Activated T-cell treated with anti-CD3 and anti-CD28 coated beads, Interleukin-2, amount 50 U/mL, for 1 hour (primary cell): ENCODE measurements around the gene ACTN1.

Source experiments
- DNase-seq: peaks from one replicate; pipeline ENCODE4 v3.0.0-alpha.2; 2020

ACTN1 gene

DNA sequence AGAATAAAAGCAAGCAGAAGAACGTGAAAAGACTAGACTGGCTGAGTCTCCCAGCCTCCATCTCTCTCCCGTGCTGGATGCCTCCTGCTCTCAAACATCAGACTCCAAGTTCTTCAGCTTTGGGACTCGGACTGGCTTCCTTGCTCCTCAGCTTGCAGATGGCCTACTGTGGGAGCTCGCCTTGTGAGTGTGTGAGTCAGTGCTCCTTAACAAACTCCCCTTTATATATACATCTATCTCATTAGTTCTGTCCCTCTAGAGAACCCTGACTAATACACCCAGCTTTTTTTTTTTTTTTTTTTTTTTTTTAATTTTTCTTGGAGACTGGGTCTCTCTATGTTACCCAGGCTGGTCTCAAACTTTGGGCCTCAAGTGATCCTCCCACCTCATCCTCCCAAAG is 46.9 kb downstream of the ACTN1 start:
- DNase-seq = no peak

DNA sequence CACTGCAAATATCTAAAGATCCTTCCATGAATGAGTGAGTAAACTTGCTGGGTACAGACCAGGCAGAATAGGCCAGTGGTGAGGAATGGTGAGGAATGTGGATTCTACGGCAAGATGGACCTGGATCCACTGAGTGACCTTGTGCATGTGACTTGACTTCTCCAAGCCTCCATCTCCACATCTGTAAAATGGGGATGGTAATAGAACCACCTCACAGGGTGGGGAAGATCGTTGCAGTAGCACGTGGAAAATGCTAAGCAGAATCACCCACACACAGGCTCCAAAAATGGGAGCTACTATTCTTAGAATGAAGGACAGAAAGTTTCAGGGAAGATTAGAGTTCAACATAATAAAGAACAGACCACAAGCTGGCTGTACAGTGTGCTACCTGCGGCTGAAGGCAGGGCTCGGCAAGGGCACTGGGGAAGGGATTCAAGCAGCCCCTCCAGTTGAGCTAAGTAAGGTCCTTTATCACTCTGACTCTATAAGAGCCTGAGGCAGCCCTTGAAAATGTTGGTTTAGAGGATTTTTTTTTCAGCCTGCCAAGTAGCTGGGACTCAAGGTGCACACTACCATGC is 47.5 kb downstream of the ACTN1 start:
- no peak for DNase-seq

DNA sequence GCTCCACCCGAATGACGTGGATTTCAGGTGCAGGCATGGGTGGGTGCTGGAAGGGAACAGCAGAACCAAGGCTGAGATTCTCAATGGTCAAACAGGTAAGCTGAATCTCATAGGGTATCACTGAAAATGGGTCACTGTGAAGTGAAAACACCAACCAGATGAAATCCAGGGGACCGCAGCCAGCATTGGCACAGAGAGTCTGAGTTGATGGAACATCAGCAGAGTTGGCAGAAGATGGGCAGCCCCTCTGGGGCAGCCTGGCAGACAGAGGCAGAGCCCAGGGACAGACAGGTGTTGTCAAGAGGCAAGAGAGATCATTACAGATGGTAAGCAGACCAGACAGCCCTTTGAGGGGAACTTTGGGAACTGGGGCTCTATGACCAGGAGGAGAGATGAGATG is 48.0 kb downstream of the ACTN1 start:
- DNase-seq = no peak

DNA sequence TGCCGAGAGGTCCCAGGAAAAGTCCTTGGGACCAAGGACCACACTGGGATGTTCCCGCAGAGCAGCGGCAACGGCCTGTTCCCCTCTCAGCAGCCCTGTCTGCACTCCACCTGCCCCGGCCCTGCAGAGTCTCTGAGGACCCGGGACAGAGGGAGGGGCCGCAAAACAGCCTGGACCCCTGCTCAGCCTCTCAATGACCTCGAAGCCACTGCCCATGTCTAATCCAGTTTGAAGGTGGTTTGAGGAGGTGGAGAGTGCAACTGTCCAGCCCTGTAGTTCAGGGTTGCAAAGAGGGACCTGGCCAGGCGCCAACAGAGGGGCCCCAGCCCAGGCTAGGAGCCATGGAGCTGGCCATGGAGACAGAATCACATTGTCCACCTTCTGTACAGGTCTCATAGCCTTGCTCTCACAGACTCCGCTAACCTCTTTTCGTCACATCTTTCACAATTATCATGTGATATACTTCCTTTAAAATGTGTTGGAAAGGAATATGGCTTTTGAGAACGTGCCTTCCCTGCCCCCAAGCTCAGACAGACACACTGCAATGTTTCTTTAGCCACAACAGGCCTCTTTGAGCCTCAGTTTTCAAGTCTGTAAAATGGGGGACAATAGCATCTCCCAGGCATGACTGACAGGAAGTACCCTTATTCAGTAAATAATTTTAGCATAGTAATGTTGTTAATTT is 49.3 kb downstream of the ACTN1 start:
- DNase-seq = no peak

DNA sequence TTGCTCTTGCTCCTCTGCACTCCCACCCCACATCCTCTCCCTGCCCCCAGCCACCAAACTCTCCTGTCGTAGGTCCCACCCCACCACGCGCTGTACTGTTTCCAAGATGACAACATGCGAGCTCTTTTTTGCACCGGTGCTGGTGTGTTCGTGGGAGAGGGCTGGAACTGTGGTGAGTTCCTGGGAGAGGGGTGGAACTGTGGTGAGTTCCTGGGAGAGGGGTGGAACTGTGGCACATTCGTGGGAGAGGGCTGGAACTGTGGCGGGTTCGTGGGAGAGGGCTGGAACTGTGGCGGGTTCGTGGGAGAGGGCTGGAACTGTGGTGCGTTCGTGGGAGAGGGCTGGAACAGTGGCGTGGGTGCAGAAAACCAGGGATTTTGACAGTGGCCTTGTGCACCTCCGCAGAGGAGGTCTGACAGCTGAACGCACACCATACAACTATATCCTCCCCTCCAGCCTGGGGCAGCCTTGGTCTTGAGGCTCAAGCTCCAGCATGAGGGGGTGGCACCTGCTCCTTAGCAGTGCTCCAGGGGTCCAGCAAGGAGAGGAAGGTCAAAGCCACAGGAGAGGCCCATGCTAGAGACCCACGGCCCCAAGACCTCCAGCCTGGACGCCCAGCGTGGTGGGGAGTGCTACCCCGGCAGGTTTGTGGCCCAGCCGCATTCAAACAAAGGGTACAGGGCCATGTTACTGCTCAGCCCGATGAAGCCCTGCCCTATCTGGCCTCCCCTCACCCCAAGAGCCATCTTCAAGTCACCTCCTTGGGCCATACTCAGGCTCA is 50.1 kb downstream of the ACTN1 start:
- DNase-seq = no peak

DNA sequence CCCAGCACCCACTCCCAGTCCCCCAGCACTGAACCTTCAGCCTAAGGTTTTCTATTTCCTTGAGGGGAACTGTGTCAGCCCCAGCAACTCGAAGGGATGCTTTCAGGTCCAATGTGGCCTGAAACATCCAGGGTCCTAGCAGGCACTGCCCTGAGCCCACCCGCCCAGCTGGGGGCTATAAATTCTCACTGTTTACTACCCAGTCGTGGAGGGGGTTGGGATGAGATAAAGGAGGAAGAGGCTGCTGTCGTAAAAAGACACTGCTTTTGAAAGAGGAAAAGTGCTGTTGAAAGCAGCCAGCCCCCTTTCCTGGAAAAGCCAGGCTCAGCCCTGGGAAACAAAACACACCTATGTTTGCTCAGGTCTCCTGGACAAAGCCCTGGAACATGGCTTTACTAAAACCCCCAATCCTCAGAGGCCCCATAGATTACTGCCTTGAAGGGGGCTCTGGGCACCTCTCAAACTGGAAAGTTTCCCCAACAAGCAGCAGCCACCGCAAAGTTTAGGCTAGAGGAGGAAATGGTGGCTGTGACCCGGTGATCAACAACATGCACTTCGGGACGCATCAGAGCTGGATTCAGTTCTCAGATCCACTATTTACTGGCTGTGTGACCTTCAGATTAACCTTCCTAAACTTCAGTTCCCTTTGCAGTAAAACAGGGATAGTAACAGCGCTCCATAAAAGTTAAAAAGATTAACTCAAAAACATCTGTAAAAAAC is 51.0 kb downstream of the ACTN1 start:
- DNase-seq = no peak

DNA sequence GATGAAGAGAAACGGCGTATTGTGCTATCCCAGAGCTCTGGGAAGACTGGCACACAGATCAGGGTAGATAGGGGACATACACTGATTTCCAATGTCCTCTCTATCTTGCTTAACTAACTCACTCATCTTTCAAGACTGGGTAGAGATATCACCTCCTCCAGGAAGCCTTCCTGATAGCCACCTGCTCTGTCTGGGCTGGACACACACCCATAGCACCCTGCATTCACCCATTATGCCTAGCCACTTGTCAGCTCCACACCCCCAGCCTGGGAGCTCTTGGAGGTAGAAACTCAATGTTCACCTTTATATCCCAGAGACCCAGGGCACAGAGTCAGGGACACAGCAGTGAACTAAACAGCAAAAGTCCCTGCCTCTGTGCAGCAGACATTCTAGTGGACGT is 52.0 kb downstream of the ACTN1 start:
- no peak for DNase-seq

DNA sequence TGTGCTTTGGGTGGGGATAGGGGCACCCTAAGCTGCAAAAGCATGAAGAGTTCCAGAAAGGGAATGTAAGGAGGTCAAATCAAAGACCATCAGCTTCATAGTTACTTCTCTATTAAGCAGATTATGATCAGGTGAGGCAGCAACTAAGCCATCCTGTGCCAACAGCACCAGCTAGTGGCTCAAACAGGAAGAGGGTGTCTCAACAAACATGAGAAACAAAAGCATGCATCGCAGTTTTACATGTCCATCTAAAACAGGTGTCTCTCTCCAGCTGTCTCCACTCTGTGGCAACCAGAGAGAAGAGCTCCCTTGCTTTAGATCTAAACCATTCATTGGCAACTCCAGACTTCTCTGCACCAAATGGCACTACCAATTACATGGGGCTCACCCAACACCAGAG is 52.9 kb downstream of the ACTN1 start:
- no peak for DNase-seq

DNA sequence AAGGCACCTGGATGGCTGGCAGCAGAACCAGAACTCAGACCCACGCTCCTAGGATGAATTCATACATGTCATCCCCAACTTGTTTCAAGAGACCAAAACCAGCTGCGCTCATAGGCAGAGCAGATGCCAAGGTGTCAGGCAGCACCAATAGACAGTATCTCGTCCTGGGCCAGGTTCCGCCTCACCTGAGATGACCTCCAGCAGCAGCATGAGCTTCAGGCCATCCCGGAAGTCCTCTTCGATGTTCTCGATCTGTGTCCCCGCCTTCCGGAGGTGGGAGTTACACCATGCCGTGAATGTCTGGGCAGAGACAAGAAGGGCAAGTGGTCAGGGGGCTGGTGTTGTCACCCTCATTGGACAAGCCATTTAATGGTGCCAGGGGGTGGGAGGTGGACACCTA is 53.7 kb downstream of the ACTN1 start:
- no peak for DNase-seq

DNA sequence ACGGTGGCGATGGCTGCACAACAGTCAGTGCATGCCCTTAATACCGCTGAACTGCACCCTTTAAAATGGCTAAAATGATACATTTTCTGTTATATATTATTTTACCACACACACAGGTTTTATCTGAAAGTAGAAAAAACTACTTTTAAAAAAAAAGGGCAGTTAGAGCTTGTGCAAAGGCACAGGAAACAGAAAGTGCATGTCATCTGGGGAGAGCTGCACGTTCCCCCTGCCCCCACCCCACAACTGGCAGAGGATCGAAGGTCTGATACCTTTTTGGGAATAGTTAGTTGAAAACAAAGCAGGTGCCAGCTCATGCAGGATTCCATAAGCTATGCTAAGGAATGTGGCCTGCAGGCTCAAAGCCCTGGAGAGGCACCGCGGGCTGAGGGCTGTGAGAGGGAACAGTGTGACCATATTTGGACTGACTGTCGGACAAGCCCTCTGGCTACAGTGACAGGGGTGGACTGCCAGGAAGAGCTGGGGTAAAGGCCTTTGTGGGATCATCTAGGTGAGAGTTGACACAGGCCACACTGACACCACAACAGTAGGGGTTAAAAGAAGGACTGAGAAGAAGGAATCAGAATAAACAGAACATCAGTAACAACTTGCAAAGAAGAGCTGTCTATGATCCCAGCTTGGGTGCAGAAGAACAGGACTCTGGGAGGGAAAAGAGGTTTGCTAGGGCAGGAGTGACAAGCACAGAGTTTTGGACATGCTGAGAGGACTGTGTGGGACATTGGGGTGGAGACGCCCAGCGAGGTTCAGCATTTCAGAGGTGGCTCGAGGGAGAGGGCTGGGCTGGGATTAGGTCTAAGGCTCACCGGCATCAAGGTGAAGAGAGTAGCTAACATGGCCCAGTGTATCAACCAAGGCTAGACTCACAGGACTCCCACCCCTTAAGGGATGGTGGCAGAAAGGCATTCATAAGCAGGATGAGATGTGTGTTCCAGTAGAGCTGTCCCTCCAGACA is 54.6 kb downstream of the ACTN1 start:
- no peak for DNase-seq

DNA sequence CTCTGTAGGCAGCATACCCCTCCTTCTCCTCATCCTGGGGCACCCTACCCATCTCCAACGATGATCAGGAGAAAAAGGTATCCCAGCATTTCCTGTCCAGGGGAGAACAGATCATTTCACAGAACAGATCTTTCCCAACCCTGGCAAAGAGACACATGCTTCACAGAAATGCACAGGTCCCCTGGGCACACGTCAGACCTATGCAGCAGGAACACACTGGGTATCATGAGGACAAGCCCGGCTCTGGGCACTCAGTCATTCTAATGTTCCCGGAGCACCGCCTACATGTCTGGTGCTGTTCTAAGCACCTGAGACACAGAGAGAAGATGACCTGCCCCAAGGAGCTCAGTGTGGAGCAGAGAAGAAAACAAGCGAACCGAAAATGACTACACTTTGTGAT is 56.2 kb downstream of the ACTN1 start:
- DNase-seq = no peak

DNA sequence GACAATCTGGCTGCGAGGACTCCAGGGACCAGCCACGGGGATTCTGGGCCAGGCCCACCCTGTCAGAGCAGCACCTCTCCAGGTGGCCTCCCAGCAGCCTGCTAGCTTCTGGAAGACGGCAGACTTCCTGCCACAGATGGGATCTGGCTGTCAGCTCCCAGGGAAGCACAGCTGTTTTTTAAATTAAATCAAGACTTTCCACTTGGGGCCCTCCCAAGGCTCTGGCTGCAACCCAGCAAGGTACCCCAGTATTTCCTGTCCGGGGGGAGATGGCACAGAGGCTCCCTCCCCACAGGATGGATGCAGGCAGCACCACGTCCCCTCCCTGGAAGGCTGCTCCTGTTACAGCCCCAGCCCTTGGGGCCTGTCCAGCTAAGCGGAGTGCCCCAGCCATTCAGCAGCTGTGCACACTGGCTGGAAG is 56.9 kb downstream of the ACTN1 start:
- DNase-seq = no peak

DNA sequence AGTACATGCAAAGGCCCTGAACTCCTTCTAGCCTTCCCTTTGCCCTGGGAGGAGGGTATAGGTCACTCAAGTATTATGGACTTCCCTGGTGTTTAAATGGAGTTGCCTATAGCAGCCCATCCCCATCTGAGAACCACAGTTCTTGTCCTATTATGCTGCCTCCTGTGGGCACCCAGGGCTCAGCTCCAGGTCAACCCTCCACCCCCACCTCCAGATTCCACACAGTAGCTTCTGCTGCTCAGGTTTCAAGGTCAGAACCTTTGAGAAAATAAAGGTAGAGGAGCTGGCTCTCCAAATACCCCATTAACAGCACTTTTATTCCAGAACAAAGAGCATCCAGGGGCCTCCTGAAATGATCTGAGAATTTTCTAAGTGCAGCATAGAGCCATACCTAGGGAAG is 57.4 kb downstream of the ACTN1 start:
- no peak for DNase-seq

DNA sequence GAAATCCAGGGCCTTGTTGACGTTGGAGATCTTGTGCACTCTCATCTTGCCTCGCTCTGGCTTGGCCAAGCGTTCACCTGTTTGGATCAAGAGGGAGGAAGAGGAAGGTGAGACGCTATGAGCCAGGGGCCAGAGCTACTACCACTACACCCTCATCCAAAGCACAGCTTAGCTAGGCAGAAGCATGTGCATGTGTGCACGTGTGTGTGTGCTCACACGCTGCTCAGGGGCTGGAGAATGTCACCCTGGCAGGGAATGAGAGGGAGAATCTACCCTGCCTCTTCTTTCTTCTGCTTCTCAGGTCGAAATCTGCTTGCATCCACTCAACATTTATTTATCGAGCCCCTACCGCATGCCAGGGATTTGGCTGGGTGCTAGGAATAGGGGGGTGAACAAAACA is 58.1 kb downstream of the ACTN1 start:
- no peak for DNase-seq

DNA sequence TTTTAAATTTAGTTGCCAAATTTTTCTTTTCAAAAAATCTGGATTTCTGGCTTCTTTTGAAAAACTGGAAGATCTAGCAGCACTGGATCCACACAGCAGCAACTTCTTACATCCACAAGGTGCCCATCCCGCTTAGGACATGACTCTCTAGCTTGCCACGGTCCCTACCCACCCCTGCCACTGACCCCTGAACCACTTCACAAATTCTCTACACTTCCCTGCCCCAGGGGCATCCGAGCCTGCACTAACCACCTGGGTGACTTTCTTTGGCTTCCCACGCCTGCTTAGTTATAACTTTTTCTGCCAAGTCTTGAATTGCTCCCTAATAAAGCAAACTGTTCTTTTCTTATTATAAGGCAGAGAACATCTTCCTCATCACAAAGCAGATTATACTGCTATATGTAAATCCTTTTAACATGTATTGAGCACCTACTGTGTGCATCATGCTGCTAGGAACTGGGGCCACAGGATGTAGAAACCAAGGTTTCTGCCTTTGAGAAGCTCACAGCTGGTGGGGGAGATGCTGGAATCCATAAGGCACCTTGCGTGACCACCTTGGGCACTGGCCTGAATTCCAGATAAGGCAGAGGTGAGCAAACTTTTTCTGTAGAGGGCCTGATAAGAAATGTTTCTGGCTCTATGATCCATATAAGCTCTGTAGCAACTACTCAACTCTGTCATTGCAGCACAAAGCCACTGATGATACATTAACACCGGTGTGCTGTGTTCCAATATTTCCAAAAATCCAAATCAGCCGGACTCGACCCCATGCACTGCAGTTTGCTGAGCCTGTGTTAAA is 59.8 kb downstream of the ACTN1 start:
- no peak for DNase-seq

DNA sequence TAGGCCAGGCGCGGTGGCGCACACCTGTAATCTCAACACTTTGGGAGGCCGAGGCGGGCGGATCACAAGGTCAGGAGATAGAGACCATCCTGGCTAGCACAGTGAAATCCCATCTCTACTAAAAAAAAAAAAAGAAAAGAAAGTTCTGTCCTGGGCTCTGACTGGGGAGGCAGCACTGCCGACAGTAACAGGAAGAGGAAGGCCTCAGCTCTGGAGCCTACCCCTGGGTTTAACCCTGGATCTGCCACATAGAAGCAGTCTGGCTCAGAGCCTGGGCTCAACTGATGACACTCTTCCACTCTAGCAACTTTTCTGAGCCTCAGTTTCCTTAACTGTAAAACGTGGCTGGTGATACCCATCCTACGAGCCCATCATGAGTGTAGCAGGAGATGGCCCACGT is 60.5 kb downstream of the ACTN1 start:
- DNase-seq = no peak

DNA sequence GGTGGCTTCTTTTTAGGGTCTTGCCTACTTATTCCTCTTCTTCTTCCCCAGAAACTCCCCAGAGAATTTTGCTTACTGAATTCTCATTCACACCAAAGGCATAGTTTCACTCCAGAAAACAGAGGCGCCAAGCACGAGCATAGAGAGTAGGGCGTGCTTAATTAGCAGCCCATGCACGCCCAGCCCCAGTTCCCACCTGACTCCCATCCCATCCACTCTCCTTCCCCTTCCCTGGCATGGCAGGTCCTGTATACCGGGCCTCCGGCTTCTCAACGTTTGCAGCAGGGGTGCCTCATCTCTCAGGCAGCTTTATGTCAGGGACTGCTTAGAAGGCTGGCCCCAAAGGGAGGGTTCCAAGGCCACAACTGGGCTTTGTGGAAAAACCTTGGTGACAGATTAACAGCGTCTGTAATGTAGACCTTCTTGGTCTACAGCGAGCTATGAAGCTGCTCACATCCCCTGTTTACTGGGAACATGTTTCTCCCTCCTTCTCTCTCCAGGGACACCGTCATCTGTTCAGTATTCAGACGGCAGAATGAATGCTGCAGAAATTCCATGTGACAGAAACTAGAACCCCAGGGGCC is 62.7 kb downstream of the ACTN1 start:
- DNase-seq = no peak

DNA sequence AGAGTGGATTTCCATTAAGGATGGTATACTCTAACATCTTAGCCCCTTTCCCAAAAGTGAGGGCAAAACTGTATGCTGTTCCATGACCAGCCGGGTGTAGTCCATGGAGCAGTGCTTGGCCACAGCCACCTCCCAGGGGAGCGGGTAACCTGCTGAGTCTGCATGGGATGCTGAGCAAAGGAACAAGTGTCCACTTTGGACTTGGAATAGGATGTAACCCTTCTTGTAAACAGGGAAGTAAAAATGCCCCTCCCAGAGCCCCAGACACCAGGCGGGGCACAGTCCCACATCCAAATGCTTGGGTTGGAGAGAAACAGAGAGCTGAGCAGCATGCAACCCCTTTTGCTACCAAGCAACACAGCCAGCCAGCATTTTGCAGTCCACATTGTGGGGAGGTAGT is 65.6 kb downstream of the ACTN1 start:
- DNase-seq = no peak

DNA sequence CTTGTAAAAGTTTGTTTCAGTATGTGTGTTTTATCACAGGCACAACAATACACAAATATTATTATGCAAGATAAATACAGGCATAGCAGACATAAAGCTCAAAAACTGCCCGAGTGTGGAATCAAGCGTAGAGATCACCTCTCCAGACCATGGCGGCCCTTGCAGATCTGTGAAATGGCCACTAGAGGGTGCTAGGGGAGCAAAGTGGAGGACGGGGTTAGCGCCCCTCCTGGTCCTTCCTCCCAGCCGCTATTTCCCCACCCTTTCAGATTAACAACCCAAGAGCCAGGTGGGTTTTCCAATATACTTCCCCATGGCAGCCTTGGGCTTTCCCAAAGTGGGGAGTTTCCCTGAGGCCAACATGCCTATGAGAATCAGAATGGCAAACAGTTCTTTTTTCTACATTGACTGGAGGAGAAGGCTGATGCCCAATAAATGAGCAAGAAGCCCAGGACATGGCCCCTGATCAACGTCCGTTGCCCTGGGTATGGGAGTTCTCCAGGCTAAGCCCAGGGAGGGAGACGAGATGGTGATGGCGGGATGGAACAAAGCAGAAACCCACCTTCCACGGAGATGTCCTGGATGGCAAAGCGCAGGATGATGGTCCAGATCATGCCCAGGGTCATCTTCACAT is 67.4 kb downstream of the ACTN1 start:
- DNase-seq = peak; percentile 79

DNA sequence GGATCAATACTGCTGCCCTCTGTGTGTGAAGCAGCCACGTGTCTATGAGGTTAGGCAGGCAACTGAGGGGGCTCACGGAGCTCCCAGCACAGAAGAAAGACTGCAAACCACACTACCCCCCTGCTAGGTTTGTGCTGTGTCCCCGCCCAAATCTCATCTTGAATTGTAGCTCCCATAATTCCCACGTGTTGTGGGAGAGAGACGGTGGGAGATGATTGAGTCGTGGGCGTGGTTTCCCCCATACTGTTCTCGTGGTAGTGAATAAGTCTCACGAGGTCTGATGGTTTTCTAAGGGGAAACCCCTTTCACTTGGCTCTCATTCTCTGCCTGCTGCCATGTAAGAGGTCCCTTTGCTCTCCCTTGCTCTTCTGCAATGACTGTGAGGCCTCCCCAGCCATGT is 68.6 kb downstream of the ACTN1 start:
- no peak for DNase-seq

DNA sequence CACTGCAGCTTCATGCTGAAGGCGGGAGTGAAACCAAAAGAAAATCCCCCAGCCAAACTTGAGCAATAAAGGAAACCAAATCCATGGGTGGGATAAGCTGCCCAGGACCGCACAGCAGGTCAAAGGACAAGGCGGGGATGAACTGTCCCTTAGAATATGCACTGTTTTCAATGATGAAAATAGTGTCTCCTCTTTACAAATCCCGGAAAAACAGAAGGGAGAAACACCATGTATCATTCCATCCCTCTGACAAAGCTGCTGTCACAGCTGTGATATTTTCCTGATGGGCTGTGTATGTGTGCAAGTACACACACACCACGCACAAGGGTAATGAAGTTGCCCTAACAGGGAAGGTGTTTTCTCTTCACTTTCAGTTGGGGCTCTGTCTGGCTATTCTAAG is 70.3 kb downstream of the ACTN1 start:
- no peak for DNase-seq
